ENCODE measurements around the gene ARSG. TPM values are rescaled to one million over a fixed set of nuclear protein-coding genes. Genes with fewer than 3 reads are reported as not detected.

Gene ARSG
- total RNA-seq, 4 donors from 2014 or later = 4.3 to 16.8 (median 7.8) TPM

GRCh38 chr17:68397108-68397536 lies 105.8 kb downstream of the ARSG start:
- 73 to 82% methylated on average over 7 of the region's 7 CpGs for WGBS, 2 donors
- TF ChIP-seq CTCF (IDR thresholded peaks at IDR 0.05) (no peak), POLR2A (IDR thresholded peaks at IDR 0.05) (no peak)
- intact Hi-C loops (cut with DNase I; ENCODE audit: low total_unique reads) = no loop called here
- peak in 1 of 2 donors; percentile 53 for DNase-seq (ENCODE audit: low spot score in 2 of 2)
- H3K4me3 ChIP-seq (ENCODE audit: low read depth, poor library complexity, severe bottlenecking) = no peak overlapping the region

DNA sequence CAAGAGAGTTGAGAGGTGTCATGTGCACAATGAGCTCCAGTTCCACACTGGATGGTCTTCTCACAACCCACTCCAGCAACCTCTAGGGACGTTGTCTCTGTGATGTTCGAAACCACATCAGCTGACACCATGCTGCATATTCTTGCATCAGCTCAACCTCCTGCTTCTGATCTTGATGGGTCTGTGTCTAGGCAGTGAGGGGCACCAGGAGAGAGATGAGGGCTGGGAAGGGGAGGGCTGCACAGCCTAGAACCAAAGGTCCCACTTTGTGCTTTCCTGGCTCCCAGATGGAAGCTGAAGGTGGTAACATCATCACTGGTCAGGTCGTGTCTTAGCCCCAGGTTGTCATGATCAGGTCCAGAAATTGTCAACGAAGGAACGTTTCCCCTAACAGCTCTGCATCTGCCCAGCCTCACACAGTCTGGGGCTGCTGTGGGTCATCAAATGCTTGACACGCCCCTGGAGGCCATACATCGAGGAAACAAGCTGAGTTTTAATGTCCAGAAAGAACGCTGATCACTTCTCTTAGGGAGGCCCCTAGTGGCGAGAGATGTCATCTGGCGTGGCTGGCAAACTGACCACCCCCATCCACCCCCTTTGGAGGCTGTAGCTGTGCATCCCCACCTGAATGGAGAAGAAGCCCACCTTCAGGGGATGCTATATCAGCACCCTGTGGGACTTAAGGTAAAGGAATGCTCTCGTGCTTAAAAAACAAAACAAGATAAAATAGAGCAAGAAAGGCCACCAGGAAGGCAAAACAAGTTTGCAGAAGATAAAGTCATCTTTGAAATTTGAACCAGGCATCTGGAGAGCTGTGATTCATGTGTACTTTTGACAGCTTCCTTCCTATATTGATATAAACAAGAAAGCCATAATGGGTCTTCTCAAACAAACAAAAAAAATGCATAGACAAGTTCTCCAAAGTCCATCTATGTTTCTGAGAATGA lies 107.7 kb downstream of the ARSG start:
- peak in 1 of 2 donors; percentile 87 for DNase-seq (ENCODE audit: low spot score in 2 of 2)
- 32% methylated on average over 11 of the region's 11 CpGs for WGBS, 2 donors
- TF ChIP-seq CTCF (IDR thresholded peaks at IDR 0.05) (no peak), POLR2A (IDR thresholded peaks at IDR 0.05) (no peak)
- intact Hi-C loops (cut with DNase I; ENCODE audit: low total_unique reads) = no loop called here
- H3K4me3 ChIP-seq (ENCODE audit: low read depth, poor library complexity, severe bottlenecking) = no peak overlapping the region

- intact Hi-C loops (cut with DNase I; ENCODE audit: low total_unique reads) = no loop called here
- 31 to 48% methylated on average over 19 of the region's 19 CpGs for WGBS, 2 donors
- peak in 1 of 2 donors; percentile 82 for DNase-seq (ENCODE audit: low spot score in 2 of 2)
- no peak for TF ChIP-seq POLR2A (IDR thresholded peaks at IDR 0.05)
- no peak for TF ChIP-seq CTCF (IDR thresholded peaks at IDR 0.05)
- no peak overlapping the region for H3K4me3 ChIP-seq (ENCODE audit: low read depth, poor library complexity, severe bottlenecking)
Observed at GRCh38 chr17:68399638-68400403, 108.5 kb downstream of the ARSG start.

- H3K4me3 ChIP-seq (ENCODE audit: low read depth, poor library complexity, severe bottlenecking) = no peak overlapping the region
- peak in 1 of 2 donors; percentile 49 for DNase-seq (ENCODE audit: low spot score in 2 of 2)
- WGBS, 2 donors = 70 to 72% methylated on average over 4 of the region's 4 CpGs
- intact Hi-C loops (cut with DNase I; ENCODE audit: low total_unique reads) = no loop called here
- TF ChIP-seq POLR2A (IDR thresholded peaks at IDR 0.05) = no peak
- no peak for TF ChIP-seq CTCF (IDR thresholded peaks at IDR 0.05)
Observed at GRCh38 chr17:68400404-68400735, 109.1 kb downstream of the ARSG start.

DNA sequence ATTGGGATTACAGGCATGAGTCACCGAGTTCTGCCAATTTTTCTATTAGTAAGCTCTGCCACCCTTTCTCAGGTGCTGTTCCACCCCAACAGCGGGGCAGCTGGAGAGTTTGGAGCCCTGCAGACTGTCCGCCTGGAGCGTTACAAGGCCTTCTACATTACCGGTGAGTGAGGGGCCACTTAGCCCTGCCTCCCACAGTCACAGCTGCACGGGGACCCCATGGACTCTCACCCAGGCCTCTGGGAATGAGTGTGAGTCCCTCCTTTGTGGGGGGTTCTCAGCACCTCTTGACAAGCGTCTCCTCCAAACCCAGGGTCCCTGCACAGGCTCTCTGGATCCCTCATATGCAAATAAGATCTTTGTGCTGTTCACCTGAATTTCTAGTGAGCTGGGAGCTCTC lies 110.0 kb downstream of the ARSG start:
- WGBS, 2 donors = 94% methylated on average over 5 to 7 of the region's 7 CpGs
- intact Hi-C loops (cut with DNase I; ENCODE audit: low total_unique reads) = no loop called here
- DNase-seq (ENCODE audit: low spot score in 2 of 2) = peak in 1 of 2 donors; percentile 68
- TF ChIP-seq POLR2A (IDR thresholded peaks at IDR 0.05) = no peak
- TF ChIP-seq CTCF (IDR thresholded peaks at IDR 0.05) = no peak
- no peak overlapping the region for H3K4me3 ChIP-seq (ENCODE audit: low read depth, poor library complexity, severe bottlenecking)
